PFSK-1 (cell line): ENCODE measurements around the gene MGMT.

Experiments used
- POLR2AphosphoS5 ChIP-seq: IDR thresholded peaks from 2 replicates; pipeline ENCODE4 v1.6.1; 2012; ENCODE audit warnings: low read depth, mild to moderate bottlenecking, control low read depth, low read length, moderate library complexity
- REST ChIP-seq, 2 experiments: IDR thresholded peaks; 2 replicates each; pipeline versions ENCODE4 v1.6.1 to v1.8.0; 2011 to 2012; ENCODE audit warnings: low read depth in 2 of 2, low read length in 2 of 2, control low read depth in 1 of 2, inconsistent platforms in 1 of 2, mild to moderate bottlenecking in 1 of 2, moderate library complexity in 1 of 2; ENCODE audit not compliant: insufficient read depth in 1 of 2
- TAF1 ChIP-seq: IDR thresholded peaks from 2 replicates; pipeline ENCODE4 v1.6.1; 2012; ENCODE audit warnings: low read length, control low read depth, borderline replicate concordance; ENCODE audit not compliant: insufficient read depth

- no peak for TF ChIP-seq POLR2AphosphoS5
- no peak for TF ChIP-seq TAF1
- TF ChIP-seq REST (IDR thresholded peaks at IDR 0.05; ENCODE audit: insufficient read depth in 1 of 2, low read depth in 2 of 2, low read length in 2 of 2): no peak
Observed at GRCh38 chr10:129562487-129562886, 95.4 kb downstream of the MGMT start.
